Urothelium cell line (cell line): Measurements from ENCODE around the gene ABCC6.
"Not testable (repeated sequence)": the region's sequence is repeated elsewhere in the genome, so short reads cannot be mapped to it uniquely, and the experiment has no call there.

ENCODE experiments used
- DNase-seq: peaks from one replicate; pipeline ENCODE4 v3.0.0; 2011; ENCODE audit warnings: low spot score, mixed read lengths
- FAIRE-seq: peaks from 2 replicates; lab custom pipeline; 2011; peaks lifted over from hg19 to GRCh38; lab: Jason Lieb, UNC

ABCC6 gene

DNA sequence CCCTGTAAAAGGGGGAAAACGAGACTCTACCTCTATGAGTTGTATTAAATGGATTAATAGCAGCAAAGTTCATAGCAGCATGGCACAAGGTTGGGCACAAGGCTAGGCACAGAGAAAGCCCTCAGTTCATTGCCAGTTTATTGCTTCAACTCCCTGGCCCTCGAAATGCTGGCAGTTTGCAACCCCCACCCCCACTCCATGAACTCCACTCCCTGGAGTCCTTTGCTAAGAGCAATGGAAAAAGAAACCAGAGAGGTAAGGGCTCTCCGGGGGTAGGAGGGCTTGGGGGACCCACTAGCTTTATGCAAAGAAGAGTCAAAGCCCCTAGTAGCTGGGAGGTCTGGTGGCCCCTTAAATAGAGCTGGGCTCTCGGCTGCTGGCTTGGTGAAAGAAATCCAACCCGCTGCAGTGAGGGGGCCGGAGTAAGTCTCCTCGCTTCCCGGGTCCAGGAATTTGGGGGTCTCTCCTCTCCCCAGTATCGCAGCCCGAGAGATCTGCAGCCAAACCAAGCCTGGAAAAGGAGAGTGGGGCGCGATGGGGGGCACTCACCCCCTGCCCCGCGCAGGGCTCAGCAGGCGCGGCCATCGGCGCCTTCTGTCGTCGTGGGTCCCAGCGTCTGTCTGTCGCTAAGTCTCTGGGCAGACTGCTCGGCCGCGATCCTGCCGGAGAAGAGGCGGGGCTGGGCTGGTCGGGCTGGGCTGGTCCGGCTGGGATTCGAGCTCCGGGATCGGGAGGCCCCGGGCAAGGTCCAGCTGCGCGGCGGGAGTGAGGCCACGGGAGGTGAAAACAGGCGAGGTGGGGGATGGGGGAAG is at the start of gene ABCC6:
Gene ABCC6, minus strand, starts transcription at position 645 of the 812 bp plus-strand sequence. Its CDS starts 60 bp downstream, at position 585.
- DNase-seq, FAIRE-seq: not testable (repeated sequence)

- DNase-seq, FAIRE-seq: not testable (repeated sequence)
Observed at GRCh38 chr16:16272573-16273221, 49.4 kb upstream of the ABCC6 start.

GRCh38 chr16:16271658-16272057 is 48.4 kb upstream of the ABCC6 start:
- not testable (repeated sequence) for FAIRE-seq

GRCh38 chr16:16268185-16268808 is 45.0 kb upstream of the ABCC6 start:
- not testable (repeated sequence) for FAIRE-seq, DNase-seq

More at GRCh38 chr16:16271658-16272057, 48.4 kb upstream of the ABCC6 start:
- not testable (repeated sequence) for DNase-seq

GRCh38 chr16:16267708-16268107 is 44.4 kb upstream of the ABCC6 start:
- not testable (repeated sequence) for FAIRE-seq, DNase-seq

DNA sequence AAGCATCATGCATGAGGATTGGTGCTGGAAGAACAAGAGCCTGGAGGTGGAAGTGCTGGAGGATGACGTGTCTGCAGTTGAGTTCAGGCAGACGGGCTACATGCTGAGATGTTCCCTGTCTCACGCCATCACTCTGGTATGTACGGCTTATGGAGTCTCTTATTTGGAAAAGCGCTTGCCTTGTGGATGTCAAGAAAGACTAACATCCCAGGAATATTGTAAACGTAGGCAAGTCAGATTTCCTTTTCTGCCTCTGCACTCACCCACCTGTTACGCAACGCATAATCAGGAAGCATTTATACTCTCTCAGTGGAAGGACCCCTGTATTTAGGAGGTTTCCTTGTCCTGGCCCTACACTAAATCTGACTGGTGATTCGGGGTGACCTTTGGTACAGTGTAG is 41.8 kb upstream of the ABCC6 start:
- not testable (repeated sequence) for DNase-seq, FAIRE-seq

DNA sequence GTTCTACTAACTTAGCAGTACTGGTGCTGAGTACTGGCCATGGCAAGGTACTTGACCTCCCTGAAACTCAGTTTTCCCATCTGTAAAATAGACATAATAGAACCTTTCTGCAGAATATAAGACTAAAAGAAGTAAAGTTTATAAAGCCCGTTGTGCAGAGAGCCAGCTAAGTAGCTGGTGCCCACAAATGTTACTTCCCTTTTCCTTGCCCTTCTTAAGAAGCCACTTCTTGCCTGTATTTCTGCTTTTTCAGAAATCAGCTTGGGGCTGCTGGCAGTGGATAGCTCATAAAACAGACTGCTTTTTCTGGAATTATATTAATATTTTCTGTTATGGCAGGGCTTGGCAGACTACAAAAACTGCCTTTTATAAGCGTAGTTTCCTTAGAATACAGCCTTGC is 40.7 kb upstream of the ABCC6 start:
- not testable (repeated sequence) for FAIRE-seq, DNase-seq

- not testable (repeated sequence) for FAIRE-seq, DNase-seq
Observed at GRCh38 chr16:16262954-16263555, 39.8 kb upstream of the ABCC6 start.

DNA sequence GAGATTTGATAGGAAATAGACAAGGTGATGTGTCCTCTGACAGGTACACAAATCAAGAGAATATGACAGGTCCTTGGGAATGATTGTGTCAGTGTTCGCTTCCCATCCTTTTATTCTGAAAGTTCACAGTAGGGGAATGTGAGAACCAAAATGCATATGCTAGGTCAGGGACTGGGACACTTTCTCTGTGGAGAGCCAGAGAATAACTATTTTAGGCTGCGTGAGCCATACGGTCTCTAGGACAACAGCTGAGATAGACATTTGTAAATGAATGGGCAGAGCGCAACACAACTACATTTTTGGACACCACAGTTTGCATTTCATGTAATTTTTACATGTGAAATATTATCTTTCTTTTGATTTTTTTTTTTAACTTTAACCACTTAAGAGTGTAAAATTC is 36.7 kb upstream of the ABCC6 start:
- not testable (repeated sequence) for DNase-seq, FAIRE-seq

- not testable (repeated sequence) for DNase-seq, FAIRE-seq
Observed at GRCh38 chr16:16258822-16259221, 35.5 kb upstream of the ABCC6 start.

DNA sequence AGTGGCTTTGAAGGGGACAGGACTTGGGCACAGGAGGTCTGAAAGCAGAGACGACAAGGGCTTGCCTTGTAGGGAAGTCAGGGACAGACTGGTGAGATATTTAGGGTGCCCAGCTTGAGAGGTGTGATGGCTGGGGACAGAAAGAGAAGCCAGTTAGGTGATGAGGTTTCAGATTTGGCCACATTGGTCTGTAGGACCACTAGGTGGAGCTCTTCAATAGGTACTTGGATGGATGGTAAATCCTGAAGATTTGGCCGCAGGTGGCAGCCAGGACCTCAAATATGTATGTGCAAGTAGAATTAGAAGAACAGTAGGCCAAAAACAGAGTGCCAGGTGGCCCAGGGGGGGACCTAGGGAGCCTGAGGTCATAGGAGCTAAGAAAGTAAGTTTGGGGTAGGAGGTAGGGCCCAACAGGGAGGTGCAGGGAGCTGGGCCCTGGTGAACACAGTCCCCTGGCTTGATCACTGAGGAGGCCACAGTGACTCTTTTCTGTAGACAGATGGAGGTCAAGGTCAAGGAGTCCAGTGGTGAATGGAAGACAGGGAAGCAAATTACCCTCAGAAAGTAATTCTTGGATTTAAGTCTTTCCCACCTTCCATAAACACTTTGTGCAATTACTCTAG is 34.1 kb upstream of the ABCC6 start:
- not testable (repeated sequence) for FAIRE-seq, DNase-seq

DNA sequence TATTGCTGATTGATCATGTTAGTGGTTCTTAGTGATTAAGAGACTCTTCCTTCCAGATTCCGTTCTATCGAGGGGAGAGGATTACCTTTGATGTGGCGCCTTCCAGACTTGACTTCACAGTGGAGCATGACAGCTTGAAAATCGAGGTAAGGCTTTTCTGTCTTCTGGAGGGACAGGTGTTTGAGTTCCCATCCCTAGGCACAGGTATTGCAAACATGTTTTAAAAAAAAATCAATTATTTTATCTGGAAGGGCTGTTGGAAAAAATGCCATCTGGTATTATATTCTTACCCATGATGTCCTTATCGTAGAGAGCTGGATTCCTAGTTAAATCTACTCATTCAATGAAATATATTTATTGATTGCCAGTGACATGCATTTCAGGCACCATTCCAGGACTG is 29.1 kb upstream of the ABCC6 start:
- not testable (repeated sequence) for FAIRE-seq, DNase-seq

DNA sequence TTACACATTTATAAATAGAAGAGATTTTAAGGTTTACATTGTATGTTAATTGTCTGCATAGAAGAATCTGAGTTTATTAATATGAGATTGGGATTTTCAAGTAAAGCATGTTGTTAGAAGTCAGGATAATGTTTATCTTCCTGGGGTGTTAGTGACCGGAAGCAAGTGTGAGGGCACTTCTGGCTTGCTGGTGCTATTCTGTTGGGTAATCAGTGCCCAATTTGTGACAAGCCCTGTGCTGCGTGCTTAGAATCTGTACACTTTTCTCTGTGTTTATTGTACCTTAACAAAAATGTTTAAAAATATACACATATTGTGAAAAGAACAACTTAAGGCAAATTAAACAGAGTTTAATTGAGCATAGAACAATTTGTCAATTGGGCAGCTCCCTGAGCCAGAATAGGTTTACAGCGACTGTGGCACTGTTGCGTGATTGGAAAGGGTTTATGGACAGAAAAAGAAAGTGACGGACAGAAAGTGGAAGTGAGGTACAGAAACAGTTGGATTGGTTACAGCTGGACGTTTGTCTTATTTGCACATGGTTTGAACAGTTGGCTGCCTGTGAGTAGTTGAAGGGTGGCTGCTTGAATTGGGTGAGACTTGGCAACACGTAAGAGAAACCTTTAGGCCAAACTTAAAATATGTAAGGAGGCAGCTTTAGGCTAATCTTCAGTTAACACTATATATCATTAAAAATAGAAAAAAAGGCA is 26.5 kb upstream of the ABCC6 start:
- not testable (repeated sequence) for DNase-seq, FAIRE-seq

DNA sequence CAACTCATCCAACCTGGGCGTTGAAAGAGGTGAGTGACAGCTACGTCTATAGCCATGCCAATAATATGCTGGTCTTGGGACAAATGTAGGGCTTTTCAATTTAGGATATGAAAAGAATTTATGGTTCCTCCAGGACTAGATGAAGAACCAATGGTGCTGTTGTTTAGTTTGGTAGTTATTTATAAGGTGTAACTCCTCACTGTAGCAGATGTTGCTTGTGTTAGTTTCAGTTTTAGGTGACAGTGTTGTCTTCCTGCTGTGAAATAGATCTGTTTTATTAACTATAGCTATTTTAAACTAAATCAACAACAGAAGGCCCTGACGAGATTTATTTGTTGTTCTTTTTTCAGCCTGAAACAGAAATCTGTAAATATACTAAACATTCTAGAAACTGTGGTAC is 24.1 kb upstream of the ABCC6 start:
- not testable (repeated sequence) for FAIRE-seq, DNase-seq

DNA sequence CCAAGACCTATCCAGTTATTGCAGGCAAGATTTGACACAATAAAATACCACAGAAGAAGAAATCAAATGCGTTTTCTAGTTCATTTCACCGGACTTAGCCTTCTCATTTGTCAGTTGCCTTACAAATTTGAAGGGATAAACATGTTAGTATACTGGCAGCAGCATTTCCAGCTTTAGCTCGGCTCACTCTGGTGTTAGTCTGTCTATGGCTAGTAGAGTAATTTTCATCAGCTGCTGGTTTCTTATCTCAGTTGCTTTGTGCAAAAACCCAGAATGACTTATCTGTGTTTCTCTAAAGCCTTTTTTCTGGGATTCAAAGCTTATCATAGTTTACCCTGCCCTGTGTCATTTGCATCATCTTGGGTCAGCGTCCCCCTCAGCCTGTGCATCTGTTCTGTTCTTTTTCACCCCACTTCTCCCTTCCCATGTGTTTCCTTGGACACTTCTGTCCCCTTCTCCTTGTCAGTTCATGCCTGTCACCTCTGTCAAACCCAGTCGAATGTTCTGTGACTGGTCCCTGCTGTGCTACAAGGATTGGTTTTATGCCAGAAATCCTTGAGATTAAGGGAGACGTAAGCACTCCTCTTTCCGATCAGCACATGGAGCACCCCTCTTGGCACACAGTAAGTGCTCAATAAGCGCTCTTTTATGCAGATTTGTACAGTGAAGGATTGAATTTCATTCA is 23.4 kb upstream of the ABCC6 start:
- not testable (repeated sequence) for DNase-seq, FAIRE-seq

GRCh38 chr16:16243886-16244285 is 20.6 kb upstream of the ABCC6 start:
- DNase-seq, FAIRE-seq: not testable (repeated sequence)

DNA sequence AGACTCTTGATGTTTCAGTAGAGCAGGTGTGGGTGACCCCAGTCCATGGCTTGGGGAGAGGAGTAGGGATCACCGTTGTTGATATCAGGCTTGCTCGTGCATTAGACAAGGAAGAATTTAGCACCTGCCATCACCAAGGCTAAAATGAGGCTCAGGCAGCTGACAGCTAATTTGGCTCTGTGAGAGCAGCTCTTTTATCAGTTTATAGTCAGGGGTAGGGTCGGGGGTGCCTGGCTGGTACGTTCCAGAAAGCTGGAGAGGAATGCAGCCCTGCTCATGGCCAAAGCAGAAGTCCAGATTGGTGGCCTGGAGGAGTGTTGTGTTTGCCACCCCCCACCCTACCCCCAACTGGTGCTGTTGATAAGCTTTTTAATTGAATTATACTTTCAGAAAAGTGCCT is 17.4 kb upstream of the ABCC6 start:
- FAIRE-seq, DNase-seq: not testable (repeated sequence)

- FAIRE-seq, DNase-seq: not testable (repeated sequence)
Observed at GRCh38 chr16:16237738-16238137, 14.4 kb upstream of the ABCC6 start.

DNA sequence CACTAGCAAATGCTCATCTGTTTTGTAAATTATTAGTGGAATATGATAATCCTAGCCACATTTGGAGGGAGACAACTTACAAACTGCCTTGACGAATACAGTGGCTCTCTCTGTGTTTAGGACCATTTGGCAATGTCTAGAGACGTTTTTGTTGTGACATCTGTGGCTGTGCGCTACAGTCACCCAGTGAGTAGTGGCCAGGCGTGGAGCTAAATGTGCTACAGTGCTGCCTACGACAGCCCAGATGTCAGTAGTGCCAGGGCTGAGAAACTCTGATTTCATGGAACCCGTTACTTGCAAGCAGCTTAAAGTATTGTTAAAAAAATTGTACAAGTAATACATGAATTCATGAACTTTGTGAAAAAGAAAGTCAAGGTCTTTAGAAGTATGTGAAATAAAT is 13.8 kb upstream of the ABCC6 start:
- not testable (repeated sequence) for DNase-seq, FAIRE-seq
